Fibroblast of the conjunctiva (primary cell): ENCODE measurements around the gene H6PD.

Experiments used
- DNase-seq: peaks from one replicate; pipeline ENCODE4 v3.0.0-alpha.2; 2010; ENCODE audit warnings: low read depth

H6PD gene

GRCh38 chr1:9319208-9319788, 84.7 kb downstream of the H6PD start:
- DNase-seq = no peak

- DNase-seq = no peak
Observed at GRCh38 chr1:9319789-9320519, 85.4 kb downstream of the H6PD start.
